Astrocyte of the cerebellum (primary cell): ENCODE results near the gene KCTD1.

ENCODE experiments used
- DNase-seq: peaks from one replicate; pipeline ENCODE4 v3.0.0-alpha.2; 2011; ENCODE audit warnings: low read depth
- H3K4me3 ChIP-seq: 2 replicates; pipeline ENCODE4 v1.5.1; 2011; ENCODE audit warnings: mild to moderate bottlenecking, low read depth, low read length, moderate library complexity
- CTCF ChIP-seq: IDR thresholded peaks from 2 replicates; pipeline ENCODE4 v1.5.1; 2012; ENCODE audit warnings: low read length, low read depth, moderate library complexity, mild to moderate bottlenecking; ENCODE audit errors: missing control alignments
- in situ Hi-C: cut with HindIII; loops from 2 replicates; pipeline ENCODE4 v1.10.0; 2017; ENCODE audit warnings: low sequenced_read_pairs

The KCTD1 gene

GRCh38 chr18:26479681-26480079 lies 68.7 kb downstream of the KCTD1 start:
- no peak for TF ChIP-seq CTCF
- H3K4me3 ChIP-seq: no peak overlapping the region
- in situ Hi-C loops: no loop called here
- no peak for DNase-seq

- TF ChIP-seq CTCF: no peak
- in situ Hi-C loops: no loop called here
- no peak for DNase-seq
- no peak overlapping the region for H3K4me3 ChIP-seq
Observed at GRCh38 chr18:26479065-26479680, 69.2 kb downstream of the KCTD1 start.

GRCh38 chr18:26477828-26478466 lies 70.4 kb downstream of the KCTD1 start:
- H3K4me3 ChIP-seq: no peak overlapping the region
- DNase-seq: no peak
- in situ Hi-C loops: no loop called here
- no peak for TF ChIP-seq CTCF

GRCh38 chr18:26476697-26477096 lies 71.7 kb downstream of the KCTD1 start:
- H3K4me3 ChIP-seq: no peak overlapping the region
- in situ Hi-C loops: no loop called here
- DNase-seq: no peak
- no peak for TF ChIP-seq CTCF

- no peak overlapping the region for H3K4me3 ChIP-seq
- no peak for DNase-seq
- TF ChIP-seq CTCF: no peak
- in situ Hi-C loops: no loop called here
Observed at GRCh38 chr18:26474542-26474941, 73.8 kb downstream of the KCTD1 start.

- in situ Hi-C loops: no loop called here
- no peak for TF ChIP-seq CTCF
Observed at GRCh38 chr18:26473672-26474071, 74.7 kb downstream of the KCTD1 start.

More at GRCh38 chr18:26473672-26474071, 74.7 kb downstream of the KCTD1 start:
- no peak for DNase-seq
- H3K4me3 ChIP-seq: no peak overlapping the region
